Lower leg skin (tissue), 4 donors: ENCODE results near the gene MMP2. TPM values are rescaled to one million over a fixed set of nuclear protein-coding genes. Genes with fewer than 3 reads are reported as not detected.

Source experiments
- DNase-seq, 2 donors: peaks; one replicate each; pipeline ENCODE4 v3.0.0-alpha.2; 2019; ENCODE audit warnings: low spot score in 2 of 2
- H3K4me3 ChIP-seq: fragments of 200-600 bp; sonication (generic); 2 replicates; pipeline ENCODE4 v1.5.1; 2017; ENCODE audit warnings: mild to moderate bottlenecking, low read depth; ENCODE audit not compliant: poor library complexity, severe bottlenecking
- CTCF ChIP-seq, 3 donors: fragments of 450-650 bp; IDR thresholded peaks; one replicate each; pipeline ENCODE4 v1.5.1; 2016; ENCODE audit warnings: antibody characterized with exemption in 3 of 3, mild to moderate bottlenecking in 3 of 3, moderate library complexity in 2 of 3
- POLR2A ChIP-seq, 2 donors: fragments of 450-650 bp; IDR thresholded peaks; one replicate each; pipeline ENCODE4 v1.6.1; 2016 to 2017; ENCODE audit warnings: antibody characterized with exemption in 2 of 2, mild to moderate bottlenecking in 1 of 2, moderate library complexity in 1 of 2
- WGBS, 2 donors: methylation state at CpG; one replicate each; pipeline ENCODE4 v1.1.5; 2018; 5-methylcytosine and 5-hydroxymethylcytosine counted together
- intact Hi-C: fragments of 100-400 bp; cut with DNase I; formaldehyde crosslinking; loops from one replicate; pipeline ENCODE4 v1.15.0; 2023; ENCODE audit warnings: low total_unique reads
- total RNA-seq, 4 donors: library from RNA; depleted of rRNA; stranded (reverse); fragments of >200 nt; gene quantifications; one replicate each; pipeline ENCODE4 v1.1.0, GENCODE V29; 2016

The MMP2 gene
- 100 to 1,000 TPM; 152 to 516 (median 223) TPM for total RNA-seq

GRCh38 chr16:55478827-55479429 is at the start of gene MMP2:
Gene MMP2 (plus strand): TSS chr16:55479198. CDS start chr16:55479480, 282 bp downstream.
- peak within 1 kb of the TSS; percentile 54 for H3K4me3 ChIP-seq
- intact Hi-C loops: no loop called here
- WGBS, 2 donors: 13 to 17% methylated on average over 22 to 26 of the region's 46 CpGs
- TF ChIP-seq POLR2A (IDR thresholded peaks at IDR 0.05) (no peak), CTCF (IDR thresholded peaks at IDR 0.05) (no peak)
- DNase-seq: peak; percentile 60 to 96

- no peak overlapping the region for H3K4me3 ChIP-seq
- WGBS, 2 donors: 87 to 91% methylated on average over 5 of the region's 5 CpGs
- TF ChIP-seq POLR2A (IDR thresholded peaks at IDR 0.05) (no peak), CTCF (IDR thresholded peaks at IDR 0.05) (no peak)
- no peak for DNase-seq
- intact Hi-C loops: no loop called here
These were observed 46.0 kb upstream of the MMP2 start for GRCh38 chr16:55433030-55433429.

- no peak for DNase-seq
- H3K4me3 ChIP-seq: no peak overlapping the region
- intact Hi-C loops: no loop called here
- TF ChIP-seq CTCF (IDR thresholded peaks at IDR 0.05) (no peak), POLR2A (IDR thresholded peaks at IDR 0.05) (no peak)
- WGBS, 2 donors: 87 to 88% methylated on average over 5 of the region's 5 CpGs
These were observed 45.5 kb upstream of the MMP2 start for GRCh38 chr16:55433535-55433934.

- intact Hi-C loops: no loop called here
- no peak overlapping the region for H3K4me3 ChIP-seq
- WGBS, 2 donors: 58 to 62% methylated on average over 4 of the region's 4 CpGs
- DNase-seq: no peak
- TF ChIP-seq POLR2A (IDR thresholded peaks at IDR 0.05): no peak
- no peak for TF ChIP-seq CTCF (IDR thresholded peaks at IDR 0.05)
These were observed 45.0 kb upstream of the MMP2 start for GRCh38 chr16:55434000-55434399.

- H3K4me3 ChIP-seq: no peak overlapping the region
- TF ChIP-seq CTCF (IDR thresholded peaks at IDR 0.05) (no peak), POLR2A (IDR thresholded peaks at IDR 0.05) (no peak)
- WGBS, 2 donors: 56 to 67% methylated on average over 5 of the region's 5 CpGs
- intact Hi-C loops: no loop called here
- DNase-seq: no peak
These were observed 43.6 kb upstream of the MMP2 start for GRCh38 chr16:55435387-55435786.

GRCh38 chr16:55436587-55436986 is 42.4 kb upstream of the MMP2 start:
- WGBS, 2 donors: 83 to 93% methylated on average over 3 of the region's 3 CpGs
- TF ChIP-seq CTCF (IDR thresholded peaks at IDR 0.05) (no peak), POLR2A (IDR thresholded peaks at IDR 0.05) (no peak)
- H3K4me3 ChIP-seq: no peak overlapping the region
- intact Hi-C loops: no loop called here
- DNase-seq: no peak
